GM18868 (cell line): ENCODE measurements around the gene XPR1.

ENCODE experiments used
- ATAC-seq: cut with Tn5 transposase; IDR thresholded peaks from one replicate; pipeline ENCODE4 v1.9.1; 2021; ENCODE audit warnings: mild to moderate bottlenecking, moderate library complexity; ENCODE audit not compliant: unreplicated experiment

XPR1 gene

GRCh38 chr1:180614730-180615129 is 17.1 kb upstream of the XPR1 start:
- no peak for ATAC-seq

GRCh38 chr1:180615493-180616290 is 16.1 kb upstream of the XPR1 start:
- ATAC-seq = no peak

GRCh38 chr1:180616439-180616838 is 15.4 kb upstream of the XPR1 start:
- ATAC-seq = no peak

GRCh38 chr1:180617774-180618395 is 13.9 kb upstream of the XPR1 start:
- ATAC-seq = no peak

DNA sequence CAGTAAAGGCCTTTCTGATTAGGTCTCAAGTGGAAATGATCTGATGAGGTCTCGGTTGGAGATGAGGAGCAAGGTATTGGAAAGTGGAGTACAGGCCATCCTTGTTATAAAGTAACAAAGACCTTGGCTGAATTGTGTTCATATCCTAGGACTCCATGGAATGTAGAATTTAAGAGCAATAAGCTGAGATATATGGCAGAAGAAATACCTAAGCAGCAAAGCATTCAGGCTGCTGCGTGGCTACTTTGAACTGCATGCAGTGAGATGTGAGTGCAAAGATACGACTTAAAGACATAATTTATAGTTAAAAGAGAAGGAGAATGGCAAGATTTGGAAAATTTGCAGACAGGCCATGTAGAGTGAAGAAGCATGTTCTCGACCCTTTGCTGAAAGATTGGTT is 11.2 kb upstream of the XPR1 start:
- no peak for ATAC-seq

DNA sequence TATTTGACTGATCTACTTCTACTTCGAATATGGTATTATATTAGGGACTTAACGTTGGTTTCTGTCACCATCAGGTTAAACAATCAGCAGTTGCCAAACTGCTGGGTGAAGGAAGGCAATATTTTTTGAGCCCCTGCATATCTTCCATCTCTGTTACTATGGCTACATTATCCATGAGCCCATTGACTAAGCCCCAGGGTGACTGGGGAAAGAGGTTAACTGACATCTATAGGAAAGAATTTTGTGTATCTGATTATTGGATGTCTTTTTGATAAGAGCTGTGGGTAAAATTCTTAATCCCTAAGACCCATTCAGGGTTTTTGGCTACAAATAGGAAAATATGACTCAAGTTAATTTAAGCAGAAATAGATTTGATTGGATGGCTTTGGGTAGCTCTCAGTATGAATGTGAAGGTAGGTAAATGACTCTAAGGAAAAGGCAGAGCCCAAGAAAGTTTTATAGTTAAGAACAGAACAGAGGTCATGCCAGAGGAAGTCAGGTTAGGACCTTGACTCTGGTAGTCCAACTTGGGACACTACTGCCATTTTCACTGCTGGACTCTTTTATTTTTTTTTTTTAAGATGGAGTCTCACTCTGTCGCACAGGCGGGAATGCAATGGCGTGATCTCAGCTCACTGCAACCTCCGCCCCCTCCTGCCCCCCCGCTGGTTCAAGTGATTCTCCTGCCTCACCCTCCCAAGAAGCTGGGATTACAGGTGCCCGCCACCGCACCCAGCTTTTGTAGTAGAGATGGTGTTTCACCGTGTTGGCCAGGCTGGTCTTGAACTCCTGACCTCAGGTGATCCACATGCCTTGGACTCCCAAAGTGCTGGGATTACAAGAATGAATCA is 8.9 kb upstream of the XPR1 start:
- ATAC-seq = no peak

- no peak for ATAC-seq
Measured at GRCh38 chr1:180623579-180624347, 8.1 kb upstream of the XPR1 start.

GRCh38 chr1:180626711-180627110 is 5.1 kb upstream of the XPR1 start:
- no peak for ATAC-seq

- ATAC-seq = no peak
Measured at GRCh38 chr1:180627411-180627810, 4.4 kb upstream of the XPR1 start.

DNA sequence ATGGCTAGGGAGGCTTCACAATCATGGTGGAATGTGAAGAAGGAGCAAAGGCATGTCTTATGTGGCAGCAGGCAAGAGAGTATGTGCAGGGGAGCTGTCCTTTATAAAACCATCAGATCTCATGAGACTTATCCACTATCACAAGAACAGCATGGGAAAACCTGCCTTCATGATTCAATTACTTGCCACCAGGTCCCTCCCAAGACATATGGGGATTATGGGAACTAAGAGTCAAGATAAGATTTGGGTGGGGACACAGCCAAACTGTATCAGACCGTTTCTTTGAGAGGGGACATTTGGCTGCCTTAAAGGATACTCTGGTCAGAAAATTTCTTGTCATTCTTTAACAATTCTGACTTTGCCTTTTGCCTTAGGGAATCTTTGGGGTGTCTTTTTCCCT is 3.2 kb upstream of the XPR1 start:
- ATAC-seq = no peak

GRCh38 chr1:180630408-180631193 is 1.2 kb upstream of the XPR1 start:
- ATAC-seq = no peak

GRCh38 chr1:180631194-180631765 is 542 bp upstream of the XPR1 start:
- ATAC-seq = peak; percentile 17

DNA sequence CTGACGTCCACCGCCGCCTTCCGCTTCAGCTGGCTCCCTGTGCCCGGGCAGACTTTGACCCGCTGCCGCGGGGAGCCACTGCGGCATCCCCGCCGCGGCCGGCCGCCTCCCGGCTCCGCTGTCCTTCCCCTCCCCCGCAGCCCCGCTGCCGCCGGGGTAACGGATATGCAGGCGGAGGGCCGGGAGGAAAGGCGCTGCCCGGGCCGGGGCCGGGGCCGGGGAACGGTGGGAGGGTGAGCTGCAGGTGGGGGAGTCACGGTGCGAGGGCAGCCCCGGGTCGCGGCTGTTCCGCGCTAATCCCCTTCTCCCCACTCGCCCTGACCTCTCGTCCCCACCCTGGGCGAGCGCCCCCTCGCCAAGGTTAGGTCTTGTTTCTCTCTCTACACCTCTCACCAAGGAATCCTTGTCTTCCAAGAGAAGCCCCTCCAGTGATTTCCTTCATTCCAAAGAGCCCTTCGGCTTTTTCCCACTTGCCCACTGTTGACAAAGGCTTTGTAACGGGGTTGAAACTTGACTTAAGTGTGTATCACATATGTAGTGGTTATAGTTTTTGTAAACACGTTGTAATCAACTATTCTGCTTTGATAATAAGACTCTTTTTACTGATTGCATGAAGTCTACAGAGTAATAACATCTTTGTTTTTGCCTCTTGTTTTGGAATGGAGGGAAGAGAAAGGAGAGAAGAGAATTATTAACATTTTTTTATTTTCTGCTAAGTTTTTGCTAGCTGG is 669 bp downstream of the XPR1 start:
- peak; percentile 25 for ATAC-seq

GRCh38 chr1:180633057-180634056 is 1.5 kb downstream of the XPR1 start:
- no peak for ATAC-seq

GRCh38 chr1:180636138-180636537 is 4.3 kb downstream of the XPR1 start:
- ATAC-seq = no peak

DNA sequence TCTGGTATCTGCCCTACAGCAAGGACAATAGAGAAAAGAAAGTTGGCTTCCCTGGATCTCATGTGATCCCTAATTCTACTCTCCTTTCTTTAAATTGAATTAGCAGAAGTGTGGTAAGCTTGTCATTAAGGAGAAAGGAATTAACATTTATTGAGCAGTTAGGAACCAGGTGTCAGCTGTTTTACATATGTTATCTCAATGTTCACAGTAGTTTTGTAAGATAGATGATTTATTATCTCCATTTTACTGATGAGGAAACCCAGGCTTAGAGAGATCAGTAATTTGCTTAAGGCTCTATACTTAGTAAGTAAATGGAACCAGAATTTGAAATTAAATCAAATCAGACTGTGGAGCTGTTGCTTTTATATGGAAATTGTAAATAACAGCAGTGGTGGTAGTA is 8.0 kb downstream of the XPR1 start:
- no peak for ATAC-seq

DNA sequence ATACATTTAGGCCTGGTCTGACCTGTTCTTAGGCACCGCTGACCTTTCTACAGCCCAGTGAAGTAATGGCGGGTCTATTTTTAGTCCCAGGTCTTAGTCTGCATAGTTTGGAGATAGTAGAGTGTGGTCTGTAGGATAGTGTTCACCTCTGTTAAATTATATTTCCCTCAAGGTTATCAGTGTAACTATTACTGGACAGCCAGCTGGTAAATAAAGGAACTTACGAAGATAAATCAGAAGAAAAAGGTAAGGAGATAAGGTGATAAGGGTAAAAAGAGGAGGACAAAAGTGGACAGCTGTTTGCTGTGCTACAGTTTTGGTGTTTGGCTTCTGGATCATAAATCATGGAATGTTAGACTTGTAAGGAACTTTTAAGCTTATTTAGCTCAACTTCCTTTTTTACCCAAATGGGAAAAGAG is 8.7 kb downstream of the XPR1 start:
- no peak for ATAC-seq

GRCh38 chr1:180641662-180642061 is 9.8 kb downstream of the XPR1 start:
- no peak for ATAC-seq
